NK-92 (cell line): ENCODE results near the gene SH3GL3.

Experiments used
- DNase-seq: peaks from one replicate; lab custom pipeline; 2025; ENCODE audit not compliant: unreplicated experiment; lab: John Stamatoyannopoulos, UW

The SH3GL3 gene

DNA sequence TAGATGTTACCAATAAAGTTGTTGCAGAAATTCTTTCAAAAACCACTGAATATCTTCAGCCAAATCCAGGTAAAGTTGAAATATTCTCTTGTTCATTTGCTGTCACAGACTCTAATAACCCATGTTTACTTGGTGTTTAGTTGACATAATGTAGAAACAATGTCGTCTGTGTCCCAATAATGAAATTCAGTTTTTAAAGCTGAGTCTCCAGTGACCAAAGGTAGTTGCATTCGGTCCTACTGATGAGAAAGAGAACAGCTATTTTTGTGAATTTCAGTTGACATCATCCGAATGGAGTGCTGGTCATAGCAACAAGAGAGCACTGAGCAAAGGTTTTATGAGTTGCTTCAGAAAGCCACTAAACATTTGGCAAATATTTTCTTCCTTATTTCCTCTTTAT, 118.0 kb downstream of the SH3GL3 start:
- DNase-seq, result no peak

DNA sequence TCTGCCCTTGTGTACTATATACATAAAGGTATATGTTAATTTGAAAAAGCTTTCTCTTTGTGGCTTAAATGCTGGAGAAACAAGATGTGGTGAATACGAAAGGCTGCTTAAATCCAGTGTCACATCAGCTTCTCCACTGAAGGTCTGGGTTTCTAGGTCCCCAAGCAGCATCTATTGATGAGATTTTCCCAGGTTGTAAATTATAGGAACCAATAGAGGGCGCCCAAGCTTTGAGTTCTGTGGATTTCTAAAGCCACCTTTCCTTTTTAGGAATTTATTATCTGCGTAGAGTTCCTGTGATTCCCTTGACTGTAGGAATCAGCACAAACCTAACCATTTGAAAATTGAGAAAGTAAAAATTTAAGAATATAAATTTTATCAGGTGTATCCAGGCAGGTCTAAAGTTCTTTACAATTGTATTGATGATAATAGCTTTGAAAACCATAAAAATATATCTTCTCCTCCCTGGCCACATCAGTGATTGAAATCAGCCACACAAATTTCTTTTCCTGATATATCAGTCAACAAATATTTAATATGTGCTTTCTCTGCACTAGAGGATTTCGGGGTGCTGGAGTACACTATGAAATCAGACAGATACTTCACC, 118.5 kb downstream of the SH3GL3 start:
- no peak for DNase-seq

- no peak for DNase-seq
These were observed 120.2 kb downstream of the SH3GL3 start for GRCh38 chr15:83567318-83567717.

DNA sequence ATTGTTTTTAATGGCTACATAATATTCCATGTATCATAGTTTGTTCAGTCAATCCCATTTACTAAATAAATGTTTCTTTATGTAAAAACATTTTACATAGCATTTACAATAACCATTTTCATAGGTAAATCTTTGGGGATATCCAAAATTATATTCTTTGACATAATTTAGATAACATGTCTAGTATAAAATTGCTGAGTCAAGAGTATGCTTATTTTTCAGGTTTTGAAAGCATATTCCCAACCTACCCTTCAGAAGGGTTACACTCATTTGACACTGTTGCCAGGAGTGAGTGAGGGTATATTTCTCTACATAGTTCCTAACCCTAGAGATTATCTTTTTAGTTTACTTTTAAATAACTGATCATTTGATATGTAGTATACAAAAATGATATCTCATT, 122.2 kb downstream of the SH3GL3 start:
- DNase-seq, result no peak

GRCh38 chr15:83570756-83571155, 123.6 kb downstream of the SH3GL3 start:
- no peak for DNase-seq

GRCh38 chr15:83571820-83572707, 124.9 kb downstream of the SH3GL3 start:
- DNase-seq, result no peak

GRCh38 chr15:83574345-83574744, 127.2 kb downstream of the SH3GL3 start:
- DNase-seq, result no peak

DNA sequence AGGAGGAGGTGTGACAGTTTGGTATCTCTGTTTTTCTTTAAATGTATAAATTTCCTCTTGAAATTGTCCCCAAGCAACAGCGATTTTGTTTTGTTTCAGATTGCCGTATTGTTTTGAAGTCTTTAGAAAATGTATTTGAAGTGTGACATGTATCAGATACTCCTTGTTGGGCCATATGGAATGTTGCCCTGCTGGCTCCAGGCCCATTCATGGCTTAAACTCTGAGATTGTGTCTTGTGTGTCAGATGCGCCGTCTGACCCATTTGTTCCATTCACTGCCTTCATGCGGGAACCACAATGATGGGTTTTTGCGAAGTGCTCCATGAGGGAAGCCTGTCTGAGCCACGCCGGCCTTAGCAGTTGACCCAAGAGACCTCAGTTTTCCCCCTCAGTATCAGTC, 131.6 kb downstream of the SH3GL3 start:
- no peak for DNase-seq

DNA sequence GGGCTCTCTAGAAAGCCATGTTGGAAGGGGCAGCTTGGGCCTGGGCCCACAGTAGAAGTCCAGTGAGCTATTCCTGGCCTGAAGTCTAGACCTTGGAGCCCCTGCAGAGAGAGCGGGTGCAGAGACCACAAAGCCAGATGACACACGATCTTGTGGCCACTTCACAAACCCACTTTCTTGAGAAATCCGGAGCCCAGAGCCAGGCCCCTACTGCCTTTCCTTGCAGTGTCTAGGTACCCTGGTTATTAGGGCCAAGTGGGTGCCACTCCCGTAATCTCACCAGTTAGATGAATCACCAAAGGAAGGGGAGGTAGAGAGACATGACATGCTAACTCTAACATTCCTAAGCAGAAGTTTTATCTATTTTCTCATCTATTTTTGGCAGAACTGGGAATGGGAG, 134.2 kb downstream of the SH3GL3 start:
- no peak for DNase-seq

GRCh38 chr15:83582381-83582780, 135.2 kb downstream of the SH3GL3 start:
- no peak for DNase-seq

DNA sequence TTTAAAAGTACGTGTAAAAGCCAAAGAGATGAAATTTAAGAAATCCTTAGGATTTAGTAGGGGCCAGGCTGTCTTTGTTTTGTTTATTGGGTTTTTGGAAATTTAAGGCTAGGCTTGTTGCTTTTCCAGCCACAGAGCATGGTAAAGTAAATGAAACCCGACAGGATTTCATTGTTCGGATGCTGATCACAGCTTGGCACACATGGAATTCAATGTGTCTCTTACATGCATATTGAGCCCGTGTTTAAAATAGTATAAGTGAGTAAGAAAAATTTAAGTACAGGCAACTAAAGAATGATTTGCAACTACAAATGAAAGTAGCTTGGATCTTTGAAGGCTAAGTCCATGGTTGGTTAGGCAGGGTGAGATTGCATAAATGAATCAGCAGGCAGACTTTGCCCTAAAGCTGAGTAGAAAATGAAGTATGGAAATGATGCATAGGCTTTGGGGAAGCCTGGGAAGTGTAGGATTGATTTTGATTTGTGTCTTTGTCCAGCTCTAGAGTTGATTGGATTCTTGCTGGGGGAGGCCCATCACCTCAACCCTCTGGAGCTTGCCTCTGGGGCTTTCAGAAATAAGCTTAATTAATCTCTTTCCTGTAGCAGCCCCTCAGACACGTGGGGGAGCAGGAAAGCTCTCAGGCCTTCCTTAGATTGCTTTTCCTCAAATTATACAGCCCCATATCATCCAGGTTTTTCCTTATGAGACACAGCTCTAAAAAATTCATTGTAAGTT, 138.6 kb downstream of the SH3GL3 start:
- no peak for DNase-seq

DNA sequence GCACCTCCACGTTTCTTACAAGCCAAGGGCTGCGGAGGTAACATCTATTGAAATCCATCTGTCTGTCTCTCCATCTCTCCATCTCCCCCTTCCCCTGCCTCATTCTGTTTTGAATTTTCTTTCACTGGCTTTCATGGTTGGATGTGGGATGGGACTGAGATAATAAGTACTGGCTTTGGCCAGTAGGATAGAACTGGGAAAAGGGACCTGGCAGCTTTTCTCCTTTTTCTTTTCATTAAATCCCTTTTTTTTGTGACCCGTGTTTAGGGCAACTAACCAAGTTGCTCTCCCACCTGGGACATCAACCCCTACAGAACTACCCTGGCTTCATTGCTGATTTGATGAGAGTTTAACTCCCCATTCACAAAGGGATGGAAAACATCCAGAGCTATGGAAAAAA, 139.9 kb downstream of the SH3GL3 start:
- DNase-seq, result no peak

- no peak for DNase-seq
These were observed 141.3 kb downstream of the SH3GL3 start for GRCh38 chr15:83588441-83588840.

- no peak for DNase-seq
These were observed 145.4 kb downstream of the SH3GL3 start for GRCh38 chr15:83592370-83593040.

- DNase-seq, result no peak
These were observed 148.1 kb downstream of the SH3GL3 start for GRCh38 chr15:83595191-83595590.

GRCh38 chr15:83598031-83598430, 150.9 kb downstream of the SH3GL3 start:
- DNase-seq, result no peak

- DNase-seq, result no peak
These were observed 154.9 kb downstream of the SH3GL3 start for GRCh38 chr15:83602021-83602420.

GRCh38 chr15:83604549-83604948, 157.4 kb downstream of the SH3GL3 start:
- DNase-seq, result no peak

DNA sequence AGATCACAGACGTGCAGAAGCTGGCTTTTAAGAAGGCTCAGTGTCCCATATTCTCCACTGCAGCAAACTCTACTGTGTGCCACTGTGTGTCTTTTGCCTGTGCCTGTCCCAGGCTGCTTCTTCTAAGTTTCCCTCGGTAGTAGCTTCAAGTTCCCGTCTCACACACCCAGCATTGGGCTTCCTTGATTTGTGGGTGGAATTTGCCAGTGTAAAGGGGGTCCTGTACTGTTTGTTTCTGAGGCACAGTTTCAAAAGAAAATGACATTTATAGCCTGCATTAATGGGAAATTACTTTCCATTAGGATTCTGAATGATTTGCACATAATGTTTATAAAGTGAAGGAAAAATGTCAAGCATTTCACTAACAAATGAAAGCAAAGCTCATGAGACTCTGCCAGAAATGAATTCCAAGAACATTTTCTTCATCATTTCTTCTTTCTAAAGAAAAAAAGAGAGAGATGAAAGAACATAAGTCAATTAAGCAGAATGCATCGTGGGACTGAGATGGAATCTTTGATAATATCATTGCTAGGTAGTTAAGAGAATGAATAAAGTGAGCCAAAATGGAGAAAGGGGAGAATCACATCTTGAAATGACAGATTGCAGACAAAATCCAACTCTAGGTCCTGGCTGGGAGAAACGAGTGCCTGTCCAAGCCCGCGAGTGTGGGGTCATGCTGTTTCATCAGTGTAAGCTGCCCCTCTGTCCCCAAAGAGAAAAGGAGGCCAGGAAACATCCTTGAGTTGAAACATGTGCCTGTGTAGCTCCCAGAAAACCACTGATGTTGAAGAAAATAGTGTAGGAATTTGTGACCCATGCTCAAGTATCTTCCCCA, 158.2 kb downstream of the SH3GL3 start:
- DNase-seq, result no peak

GRCh38 chr15:83610132-83610531, 163.0 kb downstream of the SH3GL3 start:
- DNase-seq, result no peak
